IPS-18a (cell line): ENCODE data around the gene EEF1A2.

Source experiments
- H3K27ac ChIP-seq: one replicate; pipeline ENCODE4 v1.5.1; 2013; ENCODE audit warnings: low read length
- H3K27me3 ChIP-seq: one replicate; pipeline ENCODE4 v1.6.1; 2013; ENCODE audit warnings: mild to moderate bottlenecking, low read length; ENCODE audit not compliant: control insufficient read depth, insufficient read depth
- H3K36me3 ChIP-seq: one replicate; pipeline ENCODE4 v1.6.1; 2013; ENCODE audit warnings: low read depth, low read length; ENCODE audit not compliant: control insufficient read depth
- H3K4me1 ChIP-seq: one replicate; pipeline ENCODE4 v1.6.1; 2013; ENCODE audit warnings: low read depth, low read length; ENCODE audit not compliant: control insufficient read depth
- H3K4me3 ChIP-seq: one replicate; pipeline ENCODE4 v1.5.1; 2013; ENCODE audit warnings: low read length
- H3K9ac ChIP-seq: one replicate; pipeline ENCODE4 v1.6.1; 2013; ENCODE audit warnings: mild to moderate bottlenecking, low read length, moderate library complexity
- H3K9me3 ChIP-seq: one replicate; pipeline ENCODE4 v1.6.1; 2013; ENCODE audit warnings: low read depth, low read length; ENCODE audit not compliant: control insufficient read depth

EEF1A2 gene

DNA sequence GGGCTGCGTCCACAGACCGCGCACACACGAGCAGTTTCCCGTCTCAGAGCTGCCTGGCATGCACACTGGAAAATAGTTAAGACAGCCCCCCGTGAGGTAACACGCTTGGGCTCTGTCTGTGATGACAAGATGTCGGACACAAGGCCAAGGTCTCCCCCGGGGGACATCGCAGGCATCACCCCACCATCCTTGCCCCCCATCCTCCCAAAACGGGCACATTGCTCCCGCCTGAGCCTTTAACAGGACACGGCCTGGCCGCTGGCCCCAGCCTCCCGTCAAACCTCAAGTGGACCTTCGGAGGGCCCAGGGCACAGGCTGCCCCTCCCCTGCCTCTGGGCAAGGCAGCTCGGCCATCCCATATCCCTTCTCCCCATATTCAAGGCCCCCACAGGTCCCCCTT lies 32.0 kb downstream of the EEF1A2 start:
- H3K27ac ChIP-seq = no peak overlapping the region
- H3K27me3 ChIP-seq = no peaks in the 10 kb centered on the region
- H3K36me3 ChIP-seq = no peaks in the 10 kb centered on the region
- H3K4me1 ChIP-seq = peaks cover 6% of the 10 kb centered on the region
- H3K9me3 ChIP-seq = no peaks in the 10 kb centered on the region
- H3K4me3 ChIP-seq = no peak overlapping the region
- no peak overlapping the region for H3K9ac ChIP-seq

DNA sequence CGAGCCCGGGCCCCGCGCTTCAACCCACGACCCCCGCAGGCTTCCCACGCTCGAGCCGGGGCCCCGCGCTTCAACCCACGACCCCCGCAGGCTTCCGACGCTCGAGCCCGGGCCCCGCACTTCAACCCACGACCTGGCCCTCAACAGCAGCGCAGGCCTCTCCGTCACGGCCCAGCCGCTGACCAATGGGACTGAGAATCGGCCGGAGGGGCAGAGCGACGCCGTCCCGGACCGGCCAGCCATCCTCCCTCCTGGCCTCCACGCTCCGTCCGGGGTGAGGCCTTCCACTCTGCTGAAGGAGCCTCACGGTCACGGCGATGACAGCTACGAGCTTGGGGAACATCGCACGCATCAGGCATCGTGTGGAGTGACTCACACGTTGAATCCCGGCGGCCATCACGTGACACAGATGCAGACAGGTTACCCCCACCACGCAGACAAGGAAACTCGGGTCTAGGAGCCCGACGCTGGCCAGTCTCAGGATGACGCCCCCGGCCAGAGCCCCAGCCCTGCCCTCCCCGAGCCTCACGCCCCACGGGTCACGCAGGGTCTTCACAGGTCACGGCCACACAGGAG lies 32.5 kb downstream of the EEF1A2 start:
- Histone ChIP-seq H3K9ac (no peak overlapping the region), H3K9me3 (no peaks in the 10 kb centered on the region), H3K4me1 (peaks cover 6% of the 10 kb centered on the region), H3K27me3 (no peaks in the 10 kb centered on the region), H3K4me3 (no peak overlapping the region), H3K36me3 (no peaks in the 10 kb centered on the region), H3K27ac (no peak overlapping the region)

DNA sequence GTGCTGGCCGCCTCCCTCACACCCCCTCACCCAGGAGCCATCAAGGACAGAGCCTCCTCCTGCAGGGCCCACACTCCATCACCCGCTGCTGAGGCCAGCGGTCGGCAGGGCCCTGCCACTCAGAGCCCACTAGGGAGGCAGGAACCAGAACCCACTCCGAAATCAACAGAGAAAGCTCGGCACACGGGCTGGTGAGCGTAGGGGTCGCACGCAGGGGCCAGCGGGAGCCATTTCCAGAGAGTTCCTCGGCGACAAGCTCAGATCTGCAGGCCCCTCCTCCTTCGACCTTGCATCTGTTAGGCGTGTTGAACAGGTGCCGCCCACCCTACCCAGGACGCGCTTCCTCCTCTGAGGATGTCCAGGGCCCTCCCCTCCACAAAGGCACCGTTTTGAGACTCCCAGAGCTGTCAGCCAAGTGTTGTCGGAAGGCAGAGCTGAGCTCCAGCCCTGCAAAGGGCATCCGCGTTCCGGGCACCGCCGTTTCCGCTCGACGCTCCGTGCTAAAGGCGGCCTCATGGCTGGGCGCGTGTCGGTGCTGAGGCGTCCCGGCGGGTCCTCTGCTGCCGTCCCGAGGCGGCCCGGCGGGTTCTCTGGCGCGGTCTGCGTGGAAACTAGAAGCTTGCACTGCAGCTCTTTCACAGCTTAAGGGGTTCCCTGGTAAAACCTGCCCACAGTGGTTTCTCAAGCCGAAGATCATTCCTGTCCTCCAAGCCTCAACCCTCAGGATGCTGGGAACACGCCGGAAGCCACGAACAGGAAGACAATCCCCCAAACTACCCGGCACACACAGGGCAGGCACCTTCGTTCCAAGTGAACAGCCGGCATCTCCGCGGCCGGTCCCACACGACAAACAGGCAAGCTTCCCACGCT lies 33.3 kb downstream of the EEF1A2 start:
- no peaks in the 10 kb centered on the region for H3K9me3 ChIP-seq
- H3K9ac ChIP-seq = no peak overlapping the region
- no peaks in the 10 kb centered on the region for H3K36me3 ChIP-seq
- H3K4me3 ChIP-seq = no peak overlapping the region
- no peaks in the 10 kb centered on the region for H3K27me3 ChIP-seq
- peaks cover 3% of the 10 kb centered on the region for H3K4me1 ChIP-seq
- no peak overlapping the region for H3K27ac ChIP-seq

DNA sequence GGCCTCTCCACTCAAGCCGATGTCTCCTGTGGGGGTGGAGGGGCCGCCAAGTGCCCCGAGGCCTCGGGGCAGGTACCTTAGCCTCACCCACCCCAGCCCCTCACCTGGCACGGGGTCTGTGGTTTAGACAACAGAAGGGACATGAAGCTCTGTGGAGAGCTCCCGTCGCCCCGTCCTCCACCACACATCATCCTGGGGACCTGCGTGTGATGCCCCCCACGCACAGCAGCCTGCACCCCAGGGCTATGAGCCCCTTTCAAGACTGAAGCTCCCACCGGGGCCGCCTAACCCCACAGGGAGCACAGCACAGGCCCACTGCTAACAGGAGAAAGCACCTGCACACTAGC lies 34.6 kb downstream of the EEF1A2 start:
- no peaks in the 10 kb centered on the region for H3K27me3 ChIP-seq
- no peaks in the 10 kb centered on the region for H3K36me3 ChIP-seq
- H3K4me3 ChIP-seq = no peak overlapping the region
- H3K4me1 ChIP-seq = no peaks in the 10 kb centered on the region
- H3K9ac ChIP-seq = no peak overlapping the region
- no peak overlapping the region for H3K27ac ChIP-seq
- H3K9me3 ChIP-seq = no peaks in the 10 kb centered on the region

DNA sequence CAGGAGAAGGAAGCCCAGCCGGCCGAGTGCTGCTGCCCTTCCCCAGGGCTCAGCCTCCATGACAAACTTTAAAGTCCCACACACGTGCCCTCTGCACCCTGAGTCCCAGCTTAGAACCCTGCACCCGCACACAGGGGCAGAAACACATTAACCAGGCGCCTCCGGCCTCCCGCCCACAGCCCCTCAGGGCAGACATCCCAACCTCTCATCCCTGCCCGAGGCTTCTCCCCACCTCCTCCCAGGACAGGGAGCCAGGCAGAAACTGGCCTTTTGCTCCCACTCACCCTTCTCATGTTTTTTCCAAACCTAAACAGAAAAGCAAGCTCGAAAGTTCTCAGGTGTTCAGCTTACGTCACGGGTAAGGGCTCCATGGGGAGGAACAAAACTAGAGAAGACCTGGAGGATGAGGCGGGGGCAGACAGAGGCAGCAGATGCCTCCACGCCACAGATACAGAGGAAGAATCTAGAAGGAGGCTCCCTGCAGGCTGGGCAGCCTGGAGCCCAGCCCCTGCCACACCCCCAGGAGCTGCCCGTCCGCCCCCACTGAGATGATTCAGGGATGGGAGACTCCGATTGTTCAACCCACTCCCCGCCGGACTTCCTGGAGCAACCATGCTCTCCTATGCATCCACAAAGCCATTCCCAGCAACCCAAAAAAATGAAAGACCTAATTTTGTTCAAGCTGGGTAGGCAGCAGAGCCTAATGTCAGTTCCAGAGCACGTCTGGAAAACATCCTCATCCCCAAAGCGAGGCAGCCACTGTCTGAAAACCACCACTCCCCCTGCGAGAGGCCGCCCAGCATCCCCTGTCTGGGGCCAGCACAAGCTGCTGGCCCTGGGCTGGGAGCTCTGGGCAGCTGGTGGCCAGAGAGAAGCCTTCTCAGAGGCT lies 35.2 kb downstream of the EEF1A2 start:
- H3K27ac ChIP-seq = no peak overlapping the region
- no peaks in the 10 kb centered on the region for H3K36me3 ChIP-seq
- H3K4me1 ChIP-seq = no peaks in the 10 kb centered on the region
- H3K9ac ChIP-seq = no peak overlapping the region
- H3K4me3 ChIP-seq = no peak overlapping the region
- no peaks in the 10 kb centered on the region for H3K27me3 ChIP-seq
- no peaks in the 10 kb centered on the region for H3K9me3 ChIP-seq

DNA sequence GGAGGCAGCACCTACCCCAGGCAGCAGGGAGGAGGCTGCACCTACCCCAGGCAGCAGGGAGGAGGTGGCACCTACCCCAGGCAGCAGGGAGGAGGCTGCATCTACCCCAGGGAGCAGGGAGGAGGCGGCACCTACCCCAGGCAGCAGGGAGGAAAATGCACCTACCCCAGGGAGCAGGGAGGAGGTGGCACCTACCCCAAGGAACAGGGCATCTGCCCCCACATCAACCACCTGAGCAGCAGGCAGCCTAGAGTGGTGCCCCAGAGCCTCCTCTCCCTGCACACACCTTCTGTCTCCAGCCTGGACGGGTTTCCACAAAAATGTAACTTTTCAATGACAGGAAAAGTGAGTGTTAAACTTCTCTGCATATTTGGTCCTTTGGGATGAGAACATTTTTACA lies 36.6 kb downstream of the EEF1A2 start:
- Histone ChIP-seq H3K27ac (no peak overlapping the region), H3K27me3 (no peaks in the 10 kb centered on the region), H3K4me1 (no peaks in the 10 kb centered on the region), H3K9me3 (no peaks in the 10 kb centered on the region), H3K36me3 (no peaks in the 10 kb centered on the region), H3K4me3 (no peak overlapping the region), H3K9ac (no peak overlapping the region)

DNA sequence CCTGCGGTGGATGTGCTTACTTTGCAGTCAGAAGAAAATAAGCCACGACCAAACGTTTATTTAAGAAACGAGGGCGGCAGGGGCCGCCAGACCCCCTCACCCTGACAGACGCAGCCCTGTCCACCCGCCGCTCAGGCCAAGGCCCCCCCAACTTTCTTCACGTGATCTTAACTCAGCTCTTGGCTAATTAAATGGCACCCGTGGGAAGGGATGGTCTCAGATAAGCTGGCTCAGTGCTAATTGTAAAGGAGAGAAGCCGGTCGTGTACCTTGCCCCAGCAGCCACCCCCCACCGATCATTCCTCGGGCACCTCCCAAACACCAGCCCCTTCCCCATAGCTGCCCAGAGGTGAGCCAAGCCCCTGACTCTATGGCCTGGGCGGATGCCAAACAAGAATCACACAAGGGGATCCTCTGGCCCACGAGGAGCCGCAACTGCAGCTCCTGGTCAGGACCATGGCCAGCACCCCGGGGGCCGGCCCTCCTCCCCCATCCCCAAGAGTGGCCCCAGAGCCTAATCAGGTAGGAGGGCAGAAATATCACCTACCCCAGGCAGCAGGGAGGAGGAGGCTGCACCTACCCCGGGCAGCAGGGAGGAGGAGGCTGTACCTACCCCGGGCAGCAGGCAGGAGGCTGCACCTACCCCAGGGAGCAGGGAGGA lies 37.6 kb downstream of the EEF1A2 start:
- no peak overlapping the region for H3K9ac ChIP-seq
- H3K27ac ChIP-seq = no peak overlapping the region
- H3K4me1 ChIP-seq = no peaks in the 10 kb centered on the region
- H3K27me3 ChIP-seq = no peaks in the 10 kb centered on the region
- no peak overlapping the region for H3K4me3 ChIP-seq
- no peaks in the 10 kb centered on the region for H3K36me3 ChIP-seq
- H3K9me3 ChIP-seq = no peaks in the 10 kb centered on the region

DNA sequence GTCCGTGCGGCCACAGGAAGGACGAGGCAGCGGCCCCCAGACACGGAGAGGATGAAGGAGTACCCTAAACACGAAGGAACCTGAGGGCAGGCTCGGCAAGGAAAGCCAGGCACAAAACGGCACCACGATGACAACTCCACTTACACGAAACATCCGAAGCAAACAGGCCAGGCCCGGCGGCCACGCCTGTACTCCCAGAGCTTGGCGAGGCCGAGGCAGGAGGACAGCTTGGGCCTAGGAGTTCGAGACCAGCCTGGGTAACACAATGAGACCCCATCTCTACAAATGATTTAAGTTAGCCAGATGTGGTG lies 39.9 kb downstream of the EEF1A2 start:
- H3K9ac ChIP-seq = no peak overlapping the region
- H3K4me1 ChIP-seq = peaks cover 12% of the 10 kb centered on the region
- no peaks in the 10 kb centered on the region for H3K36me3 ChIP-seq
- no peak overlapping the region for H3K27ac ChIP-seq
- no peaks in the 10 kb centered on the region for H3K9me3 ChIP-seq
- H3K4me3 ChIP-seq = no peak overlapping the region
- H3K27me3 ChIP-seq = no peaks in the 10 kb centered on the region

DNA sequence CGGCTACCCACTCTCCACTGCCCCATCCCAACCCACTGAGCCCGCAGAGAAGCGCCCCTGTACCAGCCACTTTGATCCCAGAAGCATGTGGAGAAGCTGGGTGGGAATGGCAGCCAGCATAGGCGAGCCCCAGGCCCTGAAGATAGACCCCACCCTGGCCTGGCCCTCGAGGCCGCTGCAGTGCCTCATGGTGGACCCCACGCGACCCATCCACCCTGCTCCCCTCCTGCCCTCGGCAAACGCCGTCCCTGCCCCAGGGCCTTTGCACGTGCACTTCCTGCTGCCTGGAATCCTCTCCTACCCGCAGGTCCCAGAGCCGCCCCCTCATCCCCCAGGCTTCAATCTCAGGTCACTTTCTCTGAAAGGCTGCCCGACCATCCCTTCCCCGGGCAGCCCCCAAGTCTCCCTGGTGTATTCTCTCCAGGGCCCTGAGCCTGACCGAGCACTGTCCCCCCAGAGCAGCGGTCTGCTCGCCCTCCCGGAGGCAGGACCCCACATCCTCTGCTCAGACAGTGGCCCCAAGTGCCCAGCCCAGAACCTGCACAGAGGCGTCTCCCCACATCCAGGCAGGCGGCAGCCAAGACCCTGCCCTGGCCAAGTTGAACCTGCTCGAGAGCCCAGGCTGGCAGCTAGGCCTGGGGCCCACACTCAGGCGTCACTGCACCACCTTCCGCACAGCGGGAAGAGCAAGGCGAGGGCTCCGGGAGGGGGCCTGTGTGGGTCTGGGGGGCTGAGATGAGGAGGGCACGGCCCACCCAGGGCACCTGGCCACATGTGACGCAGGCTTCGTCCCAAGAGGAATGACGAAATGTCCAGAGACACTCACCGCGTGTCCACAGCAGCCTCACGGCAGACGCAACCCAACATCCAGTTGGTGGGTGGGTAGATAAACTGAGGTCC lies 40.5 kb downstream of the EEF1A2 start:
- no peaks in the 10 kb centered on the region for H3K36me3 ChIP-seq
- H3K4me1 ChIP-seq = peaks cover 17% of the 10 kb centered on the region
- H3K9me3 ChIP-seq = no peaks in the 10 kb centered on the region
- H3K27me3 ChIP-seq = no peaks in the 10 kb centered on the region
- H3K4me3 ChIP-seq = no peak overlapping the region
- no peak overlapping the region for H3K27ac ChIP-seq
- H3K9ac ChIP-seq = no peak overlapping the region

DNA sequence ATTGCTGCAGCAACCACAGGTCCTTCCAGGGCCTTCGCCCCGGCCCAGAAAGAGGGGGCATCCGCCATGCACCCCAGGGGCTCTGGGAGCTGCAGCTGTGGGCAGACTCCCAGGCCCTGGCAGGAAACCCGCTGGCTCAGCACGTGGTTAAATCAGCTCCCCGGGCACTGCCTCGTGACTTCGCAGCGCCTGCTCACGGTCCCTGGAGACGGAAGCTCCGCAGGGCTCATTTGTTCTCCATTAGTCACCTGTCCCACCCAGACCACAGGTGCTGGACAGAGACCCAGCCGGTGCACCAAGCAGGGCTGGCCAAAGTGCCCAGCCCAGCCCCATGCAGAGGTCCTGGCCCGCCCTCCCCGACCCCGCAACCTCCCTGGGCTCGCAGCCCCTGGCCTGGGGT lies 41.1 kb downstream of the EEF1A2 start:
- H3K27me3 ChIP-seq = no peaks in the 10 kb centered on the region
- no peaks in the 10 kb centered on the region for H3K9me3 ChIP-seq
- peaks cover 20% of the 10 kb centered on the region for H3K4me1 ChIP-seq
- H3K9ac ChIP-seq = no peak overlapping the region
- H3K36me3 ChIP-seq = no peaks in the 10 kb centered on the region
- H3K27ac ChIP-seq = no peak overlapping the region
- H3K4me3 ChIP-seq = no peak overlapping the region
